GM18517 (cell line): ENCODE results near the gene KRTAP11-1.

Source experiments
- ATAC-seq: cut with Tn5 transposase; IDR thresholded peaks from one replicate; pipeline ENCODE4 v1.9.1; 2021; ENCODE audit warnings: mild to moderate bottlenecking, moderate library complexity; ENCODE audit not compliant: unreplicated experiment

KRTAP11-1 gene, protein sequence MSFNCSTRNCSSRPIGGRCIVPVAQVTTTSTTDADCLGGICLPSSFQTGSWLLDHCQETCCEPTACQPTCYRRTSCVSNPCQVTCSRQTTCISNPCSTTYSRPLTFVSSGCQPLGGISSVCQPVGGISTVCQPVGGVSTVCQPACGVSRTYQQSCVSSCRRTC

DNA sequence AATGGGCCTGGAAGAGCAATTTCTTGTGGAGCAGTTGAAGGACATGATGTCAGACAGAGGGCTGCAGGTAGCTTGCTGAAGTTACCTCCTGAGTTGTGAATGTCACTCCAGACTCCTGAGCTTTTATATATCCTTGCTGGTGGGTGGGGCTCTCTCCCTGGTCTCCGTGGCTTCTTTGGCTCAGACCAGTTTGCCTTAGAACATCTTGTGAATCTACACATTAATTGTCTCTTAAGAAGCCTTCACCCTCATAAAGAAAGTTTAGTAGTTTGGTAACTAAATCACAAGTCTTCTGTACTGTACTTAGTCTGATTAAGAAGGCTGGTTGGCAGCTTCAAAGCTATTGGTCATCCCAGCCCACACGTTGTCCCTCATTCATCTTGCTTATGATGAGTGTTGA lies at the start of gene KRTAP11-1:
KRTAP11-1 (minus strand) TSS at position 101 of the 400 bp plus-strand sequence; CDS start at position 45, 56 bp downstream.
- ATAC-seq: no peak

DNA sequence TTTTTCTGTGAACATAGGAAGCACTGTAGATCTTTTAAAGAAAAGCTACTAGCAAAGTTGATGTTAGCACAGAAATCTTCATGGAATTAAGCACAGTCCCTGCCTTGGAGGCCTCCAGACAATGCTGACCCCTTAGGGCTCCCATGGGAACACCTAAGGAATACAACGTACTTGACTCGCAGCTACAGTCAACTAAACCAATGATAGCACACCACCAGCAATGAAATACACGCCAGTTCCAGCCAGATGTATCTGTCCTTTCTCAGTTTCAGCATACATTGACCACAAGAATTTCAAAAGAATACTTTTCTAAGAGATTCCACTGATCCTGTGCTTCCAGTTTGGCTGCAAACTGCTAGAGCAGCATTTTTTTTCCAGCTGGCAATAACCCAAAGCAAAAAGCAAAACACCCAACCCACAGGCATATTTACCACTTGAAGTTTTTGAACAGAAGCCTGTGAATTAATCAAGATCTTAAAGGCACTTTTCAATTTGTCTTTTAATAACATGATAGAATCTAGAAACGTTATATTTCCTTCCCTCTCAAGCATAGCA lies 42.8 kb upstream of the KRTAP11-1 start:
- no peak for ATAC-seq

DNA sequence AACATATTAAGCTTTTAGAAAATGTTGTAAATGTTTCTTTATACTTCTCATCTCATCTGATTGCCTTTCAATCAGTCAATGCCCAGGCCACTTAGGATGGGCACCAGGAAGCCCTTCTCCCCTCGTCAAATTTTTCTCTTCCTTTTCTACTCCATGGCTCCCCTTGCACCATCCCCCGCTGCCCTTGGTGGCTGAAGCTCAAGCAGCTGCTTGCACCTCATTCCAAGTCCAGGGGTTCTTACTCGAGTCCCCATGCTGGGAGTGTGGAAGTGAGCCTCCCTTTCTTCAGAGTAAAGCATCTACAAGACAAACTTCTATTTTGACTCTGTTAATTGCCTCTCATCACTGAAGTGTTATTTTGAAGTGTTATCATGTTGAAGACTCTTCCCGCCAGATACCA lies 39.7 kb upstream of the KRTAP11-1 start:
- no peak for ATAC-seq

DNA sequence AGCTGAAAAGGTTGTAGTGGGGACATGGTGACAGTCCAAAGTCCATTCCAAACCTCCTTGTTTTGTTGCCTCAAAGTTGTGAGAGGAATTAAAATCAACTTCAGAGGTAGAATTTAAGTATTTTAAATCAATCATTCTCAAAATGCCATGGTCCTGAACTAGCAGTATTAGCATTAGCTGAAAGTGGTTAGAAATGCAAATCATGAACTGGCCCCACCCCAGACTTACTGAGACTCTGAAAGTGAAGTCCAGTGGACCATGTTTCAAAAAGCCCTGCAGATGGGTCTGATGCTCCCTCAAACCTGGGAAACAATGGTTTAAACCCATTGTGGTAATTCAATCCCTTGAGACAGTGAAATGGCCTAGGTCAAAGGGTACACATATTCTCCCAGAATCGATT lies 36.2 kb upstream of the KRTAP11-1 start:
- ATAC-seq: no peak

DNA sequence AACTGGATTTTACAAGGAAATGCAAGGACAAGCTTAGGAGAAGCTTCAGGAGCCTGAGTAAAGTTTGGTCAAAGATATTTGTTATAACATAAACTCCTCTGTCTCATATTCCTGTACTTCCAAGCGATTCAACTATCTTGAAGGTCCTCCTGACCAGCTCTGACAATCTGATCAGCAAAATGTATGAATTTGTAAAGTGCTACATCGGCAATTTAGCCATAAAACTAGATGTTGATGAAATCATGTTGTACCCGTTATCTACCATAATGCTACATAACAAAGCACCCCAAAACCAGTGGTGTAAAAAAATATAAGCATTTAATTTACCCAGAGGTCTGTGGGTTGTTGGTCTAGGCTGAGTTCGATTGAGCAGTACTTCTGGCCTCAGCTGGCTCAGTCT lies 19.5 kb upstream of the KRTAP11-1 start:
- ATAC-seq: no peak

DNA sequence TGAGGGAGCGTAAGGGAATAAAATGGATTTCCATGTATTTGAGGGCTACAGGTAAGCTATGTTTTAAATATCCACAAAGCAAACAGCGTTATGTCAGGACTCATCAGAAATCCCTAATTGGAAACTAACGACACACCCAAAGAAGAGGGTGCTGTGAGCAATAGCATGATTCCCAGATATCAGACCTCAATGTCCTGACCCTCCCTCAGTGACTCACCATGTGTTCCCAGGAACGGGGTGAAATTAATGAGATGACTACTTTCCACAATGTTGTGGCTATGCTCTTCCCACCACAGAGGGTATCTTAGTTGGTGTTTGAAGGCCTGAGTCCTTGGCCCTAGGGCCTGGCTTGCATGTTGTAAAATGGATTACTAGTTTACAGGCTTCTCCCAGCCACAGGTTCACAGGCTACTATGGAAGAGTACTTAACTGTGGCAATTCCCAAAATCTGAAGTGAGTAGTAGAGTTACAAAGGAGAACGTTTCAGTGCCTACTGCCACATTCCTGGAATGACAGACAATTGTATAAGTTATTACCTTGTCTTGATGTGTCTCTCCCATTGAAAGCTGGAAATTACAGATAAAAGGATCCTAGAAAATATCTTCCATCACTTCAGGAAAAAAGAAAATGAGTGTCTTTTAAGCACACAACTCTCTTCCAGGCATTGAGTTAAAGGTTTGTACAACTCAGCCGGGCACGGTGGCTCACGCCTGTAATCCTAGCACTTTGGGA lies 1.7 kb upstream of the KRTAP11-1 start:
- ATAC-seq: no peak

DNA sequence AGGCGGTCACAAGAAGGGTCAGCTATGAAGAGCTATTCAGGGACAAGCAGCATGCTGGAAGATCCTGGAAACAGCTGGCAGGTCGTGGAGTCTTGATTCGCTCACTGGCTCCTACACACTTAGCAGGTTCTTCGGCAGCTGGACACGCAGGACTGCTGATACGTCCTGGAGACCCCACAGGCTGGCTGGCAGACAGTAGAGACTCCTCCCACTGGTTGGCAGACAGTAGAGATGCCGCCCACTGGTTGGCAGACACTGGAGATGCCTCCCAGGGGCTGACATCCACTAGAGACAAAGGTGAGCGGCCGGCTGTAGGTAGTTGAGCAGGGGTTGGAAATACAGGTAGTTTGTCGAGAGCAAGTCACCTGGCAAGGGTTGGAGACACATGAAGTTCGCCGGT lies 466 bp downstream of the KRTAP11-1 start:
- no peak for ATAC-seq

DNA sequence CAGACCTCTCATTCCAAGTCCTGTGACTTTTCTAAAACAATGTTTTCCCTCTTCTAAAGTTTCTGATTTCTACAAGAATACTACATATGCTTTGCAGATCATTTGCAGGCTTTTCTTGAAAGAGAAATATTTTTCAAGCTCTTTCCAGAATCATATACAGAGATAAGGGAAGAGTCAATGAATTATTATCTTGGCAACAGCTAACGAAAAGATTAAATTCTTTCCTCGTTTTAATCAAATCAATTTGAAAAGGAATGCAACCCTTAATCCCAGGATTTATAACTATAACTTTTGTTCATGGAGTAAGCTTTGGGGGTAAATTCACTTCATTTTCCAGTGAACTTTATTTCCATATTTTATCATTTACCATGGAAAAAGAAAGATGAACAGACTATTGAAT lies 6.9 kb downstream of the KRTAP11-1 start:
- no peak for ATAC-seq

DNA sequence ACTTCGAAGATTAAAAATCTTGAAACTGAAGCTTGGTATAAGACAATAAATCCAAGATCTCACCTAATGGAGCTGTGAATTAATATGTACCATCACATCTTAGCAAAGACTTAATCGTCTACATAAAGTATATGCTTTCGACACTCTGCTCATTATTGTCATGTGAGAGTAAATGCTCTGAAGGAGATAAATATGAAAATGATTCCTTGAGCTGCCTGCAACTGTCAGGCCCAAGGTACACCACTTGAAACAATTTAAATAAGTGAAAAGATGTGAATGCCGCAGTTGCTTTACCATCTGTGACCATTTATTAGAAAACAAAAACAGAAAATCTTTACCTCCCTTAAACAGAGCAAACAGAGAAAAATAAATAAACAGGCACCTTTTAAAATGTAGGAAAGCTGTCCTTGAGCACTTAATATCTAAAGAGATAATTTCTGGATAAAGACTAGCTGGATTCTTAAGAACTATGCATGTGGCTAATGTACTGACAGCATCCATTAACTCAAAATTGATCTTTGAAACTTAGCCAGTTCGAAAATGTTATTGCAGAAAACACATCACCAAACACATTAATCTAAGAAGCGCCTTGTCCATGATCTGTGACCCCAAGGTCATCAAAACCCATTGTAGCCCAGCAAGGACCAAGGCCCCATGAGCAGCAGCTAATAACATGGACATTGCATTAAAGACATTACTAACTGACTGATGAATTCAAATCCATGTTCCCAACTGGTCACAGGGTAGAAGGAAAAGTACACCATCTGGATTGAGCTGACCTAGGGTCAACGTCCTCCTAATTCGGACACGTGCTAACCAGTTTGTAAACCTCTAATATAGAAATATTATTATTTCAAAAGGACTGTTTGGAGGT lies 33.5 kb downstream of the KRTAP11-1 start:
- no peak for ATAC-seq

DNA sequence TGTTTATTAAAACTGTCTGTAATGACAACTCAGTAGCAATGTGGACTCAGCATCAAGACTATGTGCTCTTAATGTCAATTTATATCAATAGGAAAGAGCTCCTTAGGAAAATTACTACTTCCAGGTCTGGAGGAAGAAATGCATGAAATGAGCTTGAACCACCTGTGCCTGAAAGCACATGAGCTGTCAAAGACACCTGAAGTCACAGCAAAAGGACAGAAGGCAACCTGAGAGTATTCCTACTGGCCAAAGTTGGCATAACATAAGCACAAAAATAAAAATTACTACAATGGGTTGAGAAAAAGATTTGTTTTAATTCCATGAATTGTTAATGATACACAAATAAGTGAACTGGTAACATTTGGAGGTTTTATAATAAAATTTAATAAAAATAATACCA lies 38.4 kb downstream of the KRTAP11-1 start:
- ATAC-seq: no peak

DNA sequence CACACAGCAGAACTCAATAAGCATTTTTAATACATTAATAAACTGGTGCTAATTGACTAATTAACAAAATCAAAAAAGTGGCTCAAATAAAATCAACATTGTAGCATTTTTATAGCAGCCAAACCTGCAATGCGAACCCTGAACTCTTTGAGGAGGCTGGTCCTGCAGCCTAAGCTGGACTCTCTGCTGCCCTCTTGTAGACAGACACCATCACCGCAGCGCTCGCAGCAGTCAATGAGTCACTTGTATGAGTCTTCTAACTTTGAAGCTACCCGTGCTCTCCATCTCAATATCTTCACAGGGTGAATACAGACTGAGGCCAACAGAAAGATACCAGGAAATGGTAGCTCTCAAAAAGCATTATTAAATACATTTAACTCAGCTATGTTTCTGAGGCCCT lies 42.1 kb downstream of the KRTAP11-1 start:
- ATAC-seq: no peak

DNA sequence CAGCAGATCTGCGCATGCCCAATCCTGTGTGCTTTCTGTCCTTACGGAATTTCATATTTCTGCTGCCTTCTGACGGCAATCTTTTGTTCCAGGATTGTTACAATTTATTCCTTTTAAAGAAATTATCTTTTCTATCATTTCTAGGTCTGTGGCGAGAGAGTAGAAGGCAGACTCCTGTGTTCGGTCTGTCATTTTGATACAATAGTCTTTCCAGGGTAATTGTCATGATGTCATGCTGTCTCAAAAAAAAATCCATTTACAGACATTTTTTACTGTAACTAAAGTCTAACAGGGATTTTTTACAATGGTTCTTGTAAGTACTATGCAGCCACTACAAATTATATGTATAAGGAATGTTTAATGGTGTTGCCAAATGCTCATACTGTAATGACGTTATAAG lies 42.8 kb downstream of the KRTAP11-1 start:
- no peak for ATAC-seq

DNA sequence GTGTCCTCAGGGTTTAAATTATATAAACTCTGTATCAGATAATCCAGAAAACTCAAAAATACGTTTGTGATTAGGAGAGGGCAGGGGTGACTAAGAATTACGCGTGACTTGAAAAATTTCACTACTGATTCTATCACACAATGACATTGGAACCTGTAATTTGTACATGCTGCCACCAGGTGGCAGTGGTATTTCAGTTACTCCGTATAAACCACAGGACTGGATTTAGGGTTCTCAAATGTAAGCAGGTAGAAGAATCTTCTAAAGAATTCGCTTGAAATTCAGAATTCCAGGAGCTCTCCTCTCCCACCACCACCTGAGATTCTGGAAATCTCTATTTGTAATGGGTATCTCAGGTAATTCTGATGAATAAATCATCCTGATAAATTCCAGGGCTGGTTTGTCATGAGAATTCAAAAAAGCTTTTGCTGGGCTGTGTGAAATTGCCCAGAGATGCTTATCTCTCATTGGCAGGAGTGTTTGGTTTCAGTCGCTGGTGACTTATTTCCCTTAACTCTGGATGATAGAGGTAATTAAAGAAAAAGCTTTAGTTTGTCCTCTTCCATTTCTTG lies 50.1 kb downstream of the KRTAP11-1 start:
- peak; percentile 51 for ATAC-seq
